GM10248 (cell line): ENCODE measurements around the gene FANCM.

Experiments used
- CTCF ChIA-PET: fragments of 300-600 bp; sonication (Branson Sonifier 250); formaldehyde crosslinking; extraction: SDS; loops from one replicate; lab custom pipeline; 2021; ENCODE audit warnings: antibody characterized with exemption; lab: Yijun Ruan, JAX
- POLR2A ChIA-PET: fragments of 350-650 bp; sonication (Branson Sonifier 250); formaldehyde crosslinking; extraction: SDS; loops from one replicate; lab custom pipeline; 2020; ENCODE audit warnings: antibody characterized with exemption; lab: Yijun Ruan, JAX
- DNase-seq: peaks from one replicate; pipeline ENCODE4 v3.0.0; 2012; ENCODE audit errors: extremely low spot score
- TF ChIP-seq, protein P1 (sequence below): IDR thresholded peaks from 2 replicates; pipeline ENCODE4 v1.5.1; 2012; ENCODE audit warnings: mild to moderate bottlenecking, low read depth; ENCODE audit errors: extremely low read depth, missing control alignments, control extremely low read depth

Gene FANCM

DNA sequence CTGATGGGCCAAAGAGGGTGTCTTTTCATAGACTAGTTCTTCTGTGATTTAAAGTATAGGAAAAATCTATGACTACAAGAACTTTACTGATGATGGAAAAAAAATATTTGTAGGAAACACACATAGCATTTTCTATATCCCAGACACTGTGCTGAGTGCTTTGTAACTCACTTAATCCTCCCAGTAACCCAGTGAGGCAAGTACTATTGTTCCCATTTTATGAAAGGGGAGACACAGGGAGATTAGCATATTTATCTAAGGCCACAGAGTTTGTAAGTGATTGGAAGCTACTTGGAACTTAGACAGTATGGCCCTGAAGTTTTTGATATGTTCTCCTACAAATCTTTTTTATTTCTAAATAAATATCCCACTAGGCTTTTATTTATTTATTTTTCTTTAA, 31.9 kb upstream of the FANCM start:
- CTCF ChIA-PET: no interaction called here
- DNase-seq: no peak
- TF ChIP-seq, protein P1, sequence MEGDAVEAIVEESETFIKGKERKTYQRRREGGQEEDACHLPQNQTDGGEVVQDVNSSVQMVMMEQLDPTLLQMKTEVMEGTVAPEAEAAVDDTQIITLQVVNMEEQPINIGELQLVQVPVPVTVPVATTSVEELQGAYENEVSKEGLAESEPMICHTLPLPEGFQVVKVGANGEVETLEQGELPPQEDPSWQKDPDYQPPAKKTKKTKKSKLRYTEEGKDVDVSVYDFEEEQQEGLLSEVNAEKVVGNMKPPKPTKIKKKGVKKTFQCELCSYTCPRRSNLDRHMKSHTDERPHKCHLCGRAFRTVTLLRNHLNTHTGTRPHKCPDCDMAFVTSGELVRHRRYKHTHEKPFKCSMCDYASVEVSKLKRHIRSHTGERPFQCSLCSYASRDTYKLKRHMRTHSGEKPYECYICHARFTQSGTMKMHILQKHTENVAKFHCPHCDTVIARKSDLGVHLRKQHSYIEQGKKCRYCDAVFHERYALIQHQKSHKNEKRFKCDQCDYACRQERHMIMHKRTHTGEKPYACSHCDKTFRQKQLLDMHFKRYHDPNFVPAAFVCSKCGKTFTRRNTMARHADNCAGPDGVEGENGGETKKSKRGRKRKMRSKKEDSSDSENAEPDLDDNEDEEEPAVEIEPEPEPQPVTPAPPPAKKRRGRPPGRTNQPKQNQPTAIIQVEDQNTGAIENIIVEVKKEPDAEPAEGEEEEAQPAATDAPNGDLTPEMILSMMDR: no peak
- POLR2A ChIA-PET: no interaction called here

DNA sequence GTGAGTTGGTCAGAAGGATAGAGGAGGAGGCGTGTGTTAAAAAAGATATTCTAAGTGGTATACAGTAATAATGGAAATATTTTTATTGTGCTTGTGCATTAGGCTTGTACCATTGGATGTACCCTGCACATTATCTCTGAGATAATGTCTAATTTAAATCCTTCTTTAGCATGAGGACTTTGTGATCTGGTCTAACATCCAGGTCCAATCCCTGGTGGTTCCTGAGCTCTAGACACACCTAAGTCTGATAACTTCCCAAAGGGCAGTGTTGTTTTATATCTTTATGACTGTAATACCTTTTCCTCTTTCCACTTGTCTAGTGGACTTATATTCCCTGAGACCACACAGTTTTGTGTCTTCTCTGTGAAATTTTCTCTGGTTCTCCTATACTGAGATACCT, 31.2 kb upstream of the FANCM start:
- CTCF ChIA-PET: interaction anchor here (2.3 kb wide), 1 partner anchor 12 kb away, joined by 10 read pairs; no protein-coding TSS in a partner anchor
- POLR2A ChIA-PET: no interaction called here
- DNase-seq: no peak
- TF ChIP-seq, protein P1: no peak

DNA sequence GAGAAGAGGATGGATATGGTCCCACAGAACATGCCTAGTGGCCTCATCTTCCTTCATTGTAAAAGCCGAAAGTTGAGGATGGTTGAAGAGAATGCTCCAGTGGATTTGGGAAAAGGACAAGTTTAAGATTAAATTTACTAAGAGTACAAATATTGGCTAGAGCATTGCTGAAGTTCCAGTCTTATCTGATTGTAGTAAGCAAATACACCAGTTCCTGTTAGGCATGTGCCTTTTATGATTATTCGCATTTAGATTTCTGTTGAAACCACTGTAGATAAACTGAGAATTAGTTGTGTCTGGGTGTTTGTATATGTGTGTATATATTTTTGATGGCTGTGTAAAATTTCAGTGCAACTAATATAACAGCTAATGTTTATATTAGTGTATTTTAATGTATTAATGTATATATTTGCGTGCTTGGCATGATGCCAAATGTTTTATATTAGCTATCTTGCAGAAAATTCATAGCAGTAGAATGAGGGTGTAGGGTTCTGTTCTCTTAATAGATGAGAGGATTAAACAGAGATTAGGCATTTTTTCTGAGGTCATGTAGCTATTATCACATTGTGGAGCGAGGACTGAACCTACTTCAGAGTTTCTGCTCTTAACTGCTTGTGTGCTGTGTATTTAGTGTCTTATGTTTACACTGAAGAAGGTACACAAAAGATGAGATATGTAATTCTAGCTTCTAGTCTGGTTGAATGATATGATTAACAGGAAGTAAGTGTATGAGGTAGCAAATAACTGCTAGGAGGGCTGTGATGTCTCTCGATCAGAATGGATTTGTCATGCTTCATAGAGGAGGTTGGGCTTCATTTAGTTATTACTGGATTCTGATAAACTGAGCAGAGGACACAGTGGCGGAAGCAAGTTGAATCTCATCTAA, 22.6 kb upstream of the FANCM start:
- TF ChIP-seq, protein P1: no peak

DNA sequence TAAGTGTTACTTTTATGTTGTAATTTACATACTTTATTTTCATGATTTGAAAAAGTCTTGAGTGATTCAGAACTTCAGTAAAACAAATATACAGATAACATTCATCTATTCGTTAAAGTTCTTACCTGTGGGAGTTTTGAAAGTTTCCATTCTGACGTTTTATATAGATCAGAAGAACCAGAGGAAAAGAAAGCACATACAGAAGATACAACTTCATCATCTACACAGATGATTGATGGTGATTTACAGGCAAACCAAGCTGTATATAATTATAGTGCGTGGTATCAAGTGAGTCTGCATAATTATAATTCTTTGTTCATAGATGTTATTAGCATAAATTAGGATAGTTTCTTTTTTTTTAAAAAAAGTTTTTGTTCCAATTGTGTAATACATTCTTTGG, 21.4 kb upstream of the FANCM start:
- CTCF ChIA-PET: interaction anchor here (1.6 to 3.3 kb wide), 2 partner anchors 14 to 18 kb away, joined by 3 to 12 read pairs; no protein-coding TSS in a partner anchor
- TF ChIP-seq, protein P1: no peak
- no peak for DNase-seq
- POLR2A ChIA-PET: no interaction called here

More for the DNA sequence above, 22.6 kb upstream of the FANCM start:
- ChIA-PET POLR2A (no interaction called here), CTCF (interaction anchor here (1.1 to 1.6 kb wide), 4 partner anchors 13 to 19 kb away, joined by 3 to 4 read pairs (median 4); no protein-coding TSS in a partner anchor)
- DNase-seq: no peak

DNA sequence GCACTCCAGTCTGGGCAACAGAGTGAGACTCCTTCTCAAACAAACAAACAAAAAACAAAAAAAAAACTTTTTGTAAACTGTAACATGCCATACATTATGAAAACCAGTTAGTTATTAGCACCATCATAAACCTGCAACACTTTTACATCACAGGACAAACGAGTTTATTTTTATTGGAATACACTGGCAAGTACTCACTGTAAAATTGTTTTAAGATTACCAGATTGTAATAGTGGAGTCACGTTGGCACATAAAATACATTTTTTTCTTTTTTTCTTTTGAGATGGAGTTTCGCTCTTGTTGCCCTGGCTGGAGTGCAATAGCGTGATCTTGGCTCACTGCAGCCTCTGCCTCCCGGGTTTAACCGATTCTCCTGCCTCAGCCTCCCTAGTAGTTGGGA, 17.1 kb upstream of the FANCM start:
- TF ChIP-seq, protein P1: no peak
- CTCF ChIA-PET: no interaction called here
- POLR2A ChIA-PET: no interaction called here
- no peak for DNase-seq

DNA sequence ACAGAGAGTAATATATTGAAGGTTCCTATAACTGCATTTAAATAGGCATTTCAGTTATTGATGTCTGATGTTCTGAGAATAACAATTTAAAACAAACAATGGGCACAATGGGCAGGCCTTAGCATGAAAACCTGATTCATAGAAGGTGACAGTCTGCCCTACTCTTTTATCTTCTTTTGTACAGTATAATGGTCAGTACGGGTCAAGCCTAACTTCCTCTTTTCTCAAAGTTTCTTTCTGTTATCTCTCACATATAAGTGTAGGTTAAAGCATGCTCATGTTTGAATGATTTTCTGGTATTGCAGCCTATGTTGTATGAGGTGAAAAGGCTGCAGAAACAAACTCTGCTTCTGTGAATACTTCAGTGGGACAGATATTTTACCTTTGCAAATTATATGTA, 15.6 kb upstream of the FANCM start:
- ChIA-PET POLR2A (no interaction called here), CTCF (no interaction called here)
- no peak for DNase-seq
- TF ChIP-seq, protein P1: no peak
